Fibroblast of the aortic adventitia (primary cell): ENCODE data around the gene FOXK1. TPM values are rescaled to one million over a fixed set of nuclear protein-coding genes. Genes with fewer than 3 reads are reported as not detected.

ENCODE experiments used
- DNase-seq: peaks from one replicate; pipeline ENCODE4 v3.0.0-alpha.2; 2010; ENCODE audit warnings: low read depth
- H3K4me3 ChIP-seq: 2 replicates; pipeline ENCODE4 v1.5.1; 2011; ENCODE audit warnings: low read depth, mild to moderate bottlenecking, control low read depth, low read length, moderate library complexity
- total RNA-seq: library from RNA; depleted of rRNA; stranded (reverse); fragments of >200 nt; gene quantifications from 2 replicates; pipeline ENCODE4 v1.2.3, GENCODE V29; 2012; ENCODE audit warnings: low replicate concordance
- TF ChIP-seq, protein P1 (sequence below): IDR thresholded peaks from 2 replicates; pipeline ENCODE4 v1.5.1; 2011; ENCODE audit warnings: mild to moderate bottlenecking, low read length, control low read depth, inconsistent platforms; ENCODE audit not compliant: insufficient read depth

Gene FOXK1
- total RNA-seq, 1 donor = 27.8 TPM

DNA sequence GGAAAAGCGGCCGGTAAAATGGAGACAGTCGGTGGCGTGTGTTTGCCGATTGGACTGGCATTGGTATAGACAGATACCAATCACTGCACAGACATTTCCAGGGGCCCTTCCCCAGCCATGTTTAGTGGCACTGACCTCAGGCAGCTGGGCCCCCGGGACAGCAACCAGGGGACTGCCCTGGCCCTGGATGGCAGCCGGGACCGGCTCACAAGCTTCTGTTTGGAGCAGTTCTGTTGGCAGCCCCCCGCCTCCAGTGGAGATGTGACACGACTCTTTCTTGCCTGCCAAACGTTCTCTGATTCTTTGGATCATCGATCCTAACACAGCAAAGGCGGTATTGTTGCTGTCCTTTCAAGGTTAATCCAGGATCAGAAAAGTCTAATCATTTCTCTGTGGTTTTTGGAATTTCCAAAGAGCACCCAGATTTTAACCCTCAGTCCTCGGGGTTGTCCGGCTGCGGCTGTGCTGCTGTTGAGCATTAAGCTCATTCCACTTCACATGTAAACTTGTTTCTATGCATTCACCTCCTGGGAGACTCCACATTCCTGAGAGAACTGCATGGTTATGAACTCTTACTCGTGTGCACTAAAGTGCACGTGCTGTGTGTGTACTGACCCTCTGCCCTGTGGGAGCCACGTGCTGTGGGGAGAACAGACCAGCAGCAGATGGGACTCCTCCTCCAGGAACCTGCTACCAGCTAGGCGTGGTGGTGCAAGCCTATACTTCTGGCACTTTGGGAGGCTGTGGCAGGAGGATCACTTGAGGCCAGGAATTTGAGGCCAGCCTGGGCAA lies 46.0 kb downstream of the FOXK1 start:
- DNase-seq = no peak
- no peak overlapping the region for H3K4me3 ChIP-seq
- TF ChIP-seq, protein P1, sequence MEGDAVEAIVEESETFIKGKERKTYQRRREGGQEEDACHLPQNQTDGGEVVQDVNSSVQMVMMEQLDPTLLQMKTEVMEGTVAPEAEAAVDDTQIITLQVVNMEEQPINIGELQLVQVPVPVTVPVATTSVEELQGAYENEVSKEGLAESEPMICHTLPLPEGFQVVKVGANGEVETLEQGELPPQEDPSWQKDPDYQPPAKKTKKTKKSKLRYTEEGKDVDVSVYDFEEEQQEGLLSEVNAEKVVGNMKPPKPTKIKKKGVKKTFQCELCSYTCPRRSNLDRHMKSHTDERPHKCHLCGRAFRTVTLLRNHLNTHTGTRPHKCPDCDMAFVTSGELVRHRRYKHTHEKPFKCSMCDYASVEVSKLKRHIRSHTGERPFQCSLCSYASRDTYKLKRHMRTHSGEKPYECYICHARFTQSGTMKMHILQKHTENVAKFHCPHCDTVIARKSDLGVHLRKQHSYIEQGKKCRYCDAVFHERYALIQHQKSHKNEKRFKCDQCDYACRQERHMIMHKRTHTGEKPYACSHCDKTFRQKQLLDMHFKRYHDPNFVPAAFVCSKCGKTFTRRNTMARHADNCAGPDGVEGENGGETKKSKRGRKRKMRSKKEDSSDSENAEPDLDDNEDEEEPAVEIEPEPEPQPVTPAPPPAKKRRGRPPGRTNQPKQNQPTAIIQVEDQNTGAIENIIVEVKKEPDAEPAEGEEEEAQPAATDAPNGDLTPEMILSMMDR = no peak

DNA sequence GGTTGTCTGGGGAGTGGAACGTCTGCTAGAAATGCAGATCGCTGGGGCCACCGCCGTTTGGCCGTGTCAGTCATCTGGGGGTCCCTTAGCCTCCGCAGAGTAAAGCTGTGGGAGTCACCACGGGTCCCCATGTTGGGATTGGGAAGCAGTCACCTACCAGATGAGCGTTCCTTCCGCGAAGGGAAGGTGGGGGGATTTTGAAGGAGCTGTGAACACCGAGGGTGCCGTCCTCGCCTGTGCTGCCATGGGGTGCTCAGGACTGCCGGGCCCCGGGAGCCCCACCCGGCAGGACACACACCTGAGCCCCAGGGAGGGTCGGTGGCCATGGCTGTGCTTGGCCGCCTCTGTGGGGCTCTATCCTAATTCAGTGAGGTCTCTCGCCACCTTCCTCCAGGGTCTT lies 47.2 kb downstream of the FOXK1 start:
- H3K4me3 ChIP-seq = no peak overlapping the region
- no peak for DNase-seq
- TF ChIP-seq, protein P1 = no peak

DNA sequence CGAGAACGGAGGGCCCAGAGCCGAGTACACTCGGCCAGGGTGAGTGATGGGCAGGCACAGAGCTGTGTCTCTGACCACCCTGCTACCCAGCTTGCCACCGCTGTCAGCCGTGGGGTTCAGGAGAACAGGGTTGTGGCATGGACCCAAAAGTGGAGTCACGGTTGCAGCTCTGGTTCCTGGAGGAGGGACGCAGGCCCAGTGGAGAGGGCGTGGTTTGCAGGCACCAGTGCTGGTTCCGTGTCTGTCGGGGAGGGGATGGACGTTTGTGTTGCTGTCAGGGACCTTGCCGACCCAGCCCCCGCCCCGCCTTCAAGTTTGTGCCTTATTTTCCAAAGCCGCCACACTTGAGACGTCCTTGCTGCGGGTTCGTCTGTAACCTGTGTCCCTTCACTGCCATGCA lies 48.2 kb downstream of the FOXK1 start:
- TF ChIP-seq, protein P1 = no peak
- H3K4me3 ChIP-seq = no peak overlapping the region
- DNase-seq = no peak

DNA sequence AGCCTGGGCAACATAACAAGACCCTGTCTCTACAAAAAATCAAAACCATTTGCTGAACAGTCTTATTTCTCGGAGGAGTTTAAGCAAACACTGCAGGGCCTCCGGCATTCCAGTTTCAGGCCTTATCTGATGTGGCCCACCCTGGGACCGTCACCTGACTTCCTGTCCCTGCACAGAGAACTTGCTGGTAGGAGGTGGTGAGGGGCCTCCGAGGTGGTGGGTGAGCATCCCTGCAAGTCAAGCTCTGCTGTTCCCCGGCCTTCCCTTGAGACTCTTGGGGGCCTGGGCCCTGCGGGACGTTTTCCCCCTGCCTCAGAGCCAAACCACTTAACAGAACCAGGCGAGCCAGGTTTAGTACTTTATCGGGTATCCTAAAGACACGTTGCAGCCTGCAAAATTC lies 48.9 kb downstream of the FOXK1 start:
- no peak for DNase-seq
- H3K4me3 ChIP-seq = no peak overlapping the region
- TF ChIP-seq, protein P1 = no peak

DNA sequence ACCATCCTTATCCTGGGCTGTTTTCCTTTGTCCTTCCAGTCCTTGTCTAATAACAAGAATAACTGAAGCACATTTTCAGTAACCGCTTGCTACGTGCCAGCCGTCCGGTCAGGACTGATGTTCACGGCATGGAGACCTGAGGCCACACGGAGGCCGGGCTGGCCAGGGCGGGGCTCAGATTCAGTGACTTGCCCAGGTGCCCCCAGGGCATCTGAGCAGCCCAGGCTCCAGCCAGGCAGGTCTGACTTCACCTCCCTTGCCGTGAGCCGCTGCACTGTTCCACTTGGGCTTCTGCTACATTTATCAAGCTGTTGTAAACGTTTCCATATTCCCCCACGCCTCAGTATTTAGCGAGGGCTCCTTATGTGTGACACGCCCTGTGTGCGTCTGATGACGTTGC lies 49.7 kb downstream of the FOXK1 start:
- TF ChIP-seq, protein P1 = no peak
- no peak for DNase-seq
- H3K4me3 ChIP-seq = no peak overlapping the region

DNA sequence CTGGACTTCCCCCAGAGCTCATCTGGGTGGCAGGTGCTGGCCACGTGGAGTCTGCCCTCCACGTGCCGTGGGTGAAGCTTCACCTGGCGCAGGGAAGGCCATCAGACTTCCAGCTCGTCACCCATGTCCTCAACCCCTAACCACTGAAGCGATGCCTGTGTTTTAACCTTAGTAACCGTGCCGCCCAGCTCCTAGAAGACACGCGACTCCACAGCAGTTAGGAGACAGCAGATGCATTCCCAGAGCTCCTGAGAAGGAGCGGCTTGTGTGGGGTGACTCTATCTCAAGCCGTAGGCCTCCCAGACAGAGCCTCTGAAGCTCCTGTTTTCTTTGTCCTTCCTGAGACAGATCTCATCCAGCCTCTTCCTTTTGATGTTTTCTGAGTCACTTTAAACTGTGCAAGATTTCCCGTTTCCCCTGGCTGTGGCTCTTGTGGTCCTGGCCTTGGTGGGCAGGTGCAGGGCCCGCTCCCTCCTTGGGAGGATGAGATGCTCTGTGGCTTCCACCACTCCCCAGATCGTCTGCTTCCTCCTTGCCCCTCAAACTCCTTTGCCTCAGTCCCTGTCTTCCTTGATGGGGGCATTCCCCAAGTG lies 51.9 kb downstream of the FOXK1 start:
- no peak for DNase-seq
- H3K4me3 ChIP-seq = no peak overlapping the region
- TF ChIP-seq, protein P1 = no peak
